HS-5 (cell line): ENCODE data around the gene CFH.
"Not testable (repeated sequence)": the region's sequence is repeated elsewhere in the genome, so short reads cannot be mapped to it uniquely, and the experiment has no call there.

ENCODE experiments used
- DNase-seq: peaks from one replicate; pipeline ENCODE4 v3.0.0-alpha.2; 2012; ENCODE audit warnings: low read depth

Gene CFH

GRCh38 chr1:196769823-196770222 lies 118.0 kb downstream of the CFH start:
- DNase-seq, result not testable (repeated sequence)

GRCh38 chr1:196773713-196774112 lies 121.9 kb downstream of the CFH start:
- DNase-seq, result no peak

GRCh38 chr1:196774175-196774574 lies 122.3 kb downstream of the CFH start:
- DNase-seq, result no peak

DNA sequence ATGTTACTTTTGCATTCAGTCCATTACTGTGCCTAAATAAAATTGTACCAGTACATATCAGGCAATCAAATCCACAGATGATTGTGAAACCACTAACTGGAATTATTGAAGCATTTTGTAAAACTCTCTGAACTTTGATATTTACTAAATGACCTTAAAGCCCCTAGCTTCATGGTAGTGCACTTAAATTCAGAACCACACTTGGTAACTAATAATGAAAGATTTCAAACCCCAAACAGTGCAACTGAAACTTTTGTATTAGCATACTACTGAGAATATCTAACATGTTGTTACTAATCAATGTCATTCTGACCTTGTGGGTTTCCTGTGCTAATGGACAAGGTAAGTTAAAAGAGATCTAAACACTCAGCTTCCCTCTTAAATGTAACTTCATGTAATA lies 122.8 kb downstream of the CFH start, which contains the start of gene CFHR3:
Gene CFHR3, plus strand, starts transcription at position 238 of the 400 bp plus-strand sequence. Its CDS starts 47 bp downstream, at position 285.
- DNase-seq, result no peak

DNA sequence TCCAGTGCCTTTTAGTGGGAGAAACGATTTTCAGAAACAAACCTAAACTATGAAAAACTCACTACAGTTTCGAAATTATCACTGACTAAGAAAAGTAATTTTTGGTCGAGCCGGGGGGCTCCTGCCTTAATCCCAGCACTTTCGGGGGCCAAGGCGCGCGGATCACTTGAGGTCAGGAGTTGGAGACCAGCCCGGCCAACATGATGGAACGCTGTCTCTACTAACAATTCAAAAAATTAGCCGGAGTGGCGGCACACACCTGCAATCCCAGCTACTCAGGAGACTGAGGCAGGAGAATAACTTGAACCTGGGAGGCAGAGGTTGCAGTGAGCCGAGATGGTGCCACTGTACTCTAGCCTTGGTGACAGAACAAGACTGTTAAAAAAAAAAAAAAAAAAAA lies 125.8 kb downstream of the CFH start:
- DNase-seq, result no peak

- no peak for DNase-seq
These were observed 127.2 kb downstream of the CFH start for GRCh38 chr1:196779093-196779492.

DNA sequence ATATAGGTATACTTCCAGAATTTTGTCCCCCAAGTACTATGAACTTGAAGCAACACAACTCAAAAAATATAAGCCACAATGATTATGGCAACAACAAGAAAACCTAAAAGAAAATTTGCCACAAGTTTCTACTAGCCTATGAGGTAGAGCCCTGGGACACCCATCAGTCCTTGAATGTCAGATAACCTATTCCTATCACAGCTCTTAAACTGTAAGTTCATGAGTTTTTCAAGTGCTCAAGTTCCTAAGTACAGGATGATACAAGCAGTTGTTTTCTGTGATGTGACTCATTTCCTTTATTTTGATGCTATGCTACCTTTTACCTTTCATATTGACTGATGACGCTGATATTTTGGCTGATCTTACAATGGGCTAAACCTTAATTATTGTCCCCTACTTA lies 139.4 kb downstream of the CFH start:
- not testable (repeated sequence) for DNase-seq

- DNase-seq, result not testable (repeated sequence)
These were observed 142.3 kb downstream of the CFH start for GRCh38 chr1:196794103-196794502.
